Astrocyte (in vitro differentiated cells and primary cell): ENCODE data around the gene FLACC1.

Source experiments
- CTCF ChIP-seq: IDR thresholded peaks from 2 replicates; pipeline ENCODE4 v1.5.1; 2011; ENCODE audit warnings: low read depth, mild to moderate bottlenecking, inconsistent platforms, low read length, moderate library complexity; ENCODE audit not compliant: insufficient read depth
- EZH2 ChIP-seq: IDR thresholded peaks from 2 replicates; pipeline ENCODE4 v1.6.1; 2012; ENCODE audit warnings: mild to moderate bottlenecking, low read length, inconsistent platforms; ENCODE audit not compliant: insufficient read depth

- TF ChIP-seq EZH2 (no peak), CTCF (no peak)
These were observed 10.0 kb downstream of the FLACC1 start for GRCh38 chr2:201347138-201347537.
